Psoas muscle (tissue), 8 donors: ENCODE data around the gene TSG101. TPM values are rescaled to one million over a fixed set of nuclear protein-coding genes. Genes with fewer than 3 reads are reported as not detected.

Experiments
- ATAC-seq, 4 donors: fragments of 200-7000 bp; cut with Tn5 transposase; one replicate each; pipeline ENCODE4 v1.9.1; 2020; ENCODE audit warnings: moderate library complexity in 3 of 4, mild to moderate bottlenecking in 2 of 4
- DNase-seq, 2 donors: peaks; one replicate each; pipeline ENCODE4 v3.0.0-alpha.2; 2020
- H3K27ac ChIP-seq: fragments of 200-600 bp; one replicate; pipeline ENCODE4 v1.8.0; 2022
- H3K27me3 ChIP-seq, 3 donors: fragments of 200-600 bp in 1 of 3; one replicate each; pipeline versions ENCODE4 v1.6.1 to v1.8.0; 2013 to 2022; ENCODE audit warnings: low read length in 2 of 3, mild to moderate bottlenecking in 2 of 3, moderate library complexity in 1 of 3; ENCODE audit not compliant: insufficient read depth in 3 of 3
- H3K36me3 ChIP-seq, 2 donors: fragments of 200-600 bp in 1 of 2; one replicate each; pipeline versions ENCODE4 v1.6.1 to v1.8.0; 2013 to 2022; ENCODE audit warnings: low read depth in 1 of 2, mild to moderate bottlenecking in 1 of 2, moderate library complexity in 1 of 2; ENCODE audit not compliant: insufficient read depth in 1 of 2
- H3K4me1 ChIP-seq: fragments of 200-600 bp; one replicate; pipeline ENCODE4 v1.8.0; 2022
- H3K4me3 ChIP-seq: fragments of 200-600 bp; one replicate; pipeline ENCODE4 v1.8.0; 2022; ENCODE audit warnings: mild to moderate bottlenecking
- H3K9me3 ChIP-seq: fragments of 200-600 bp; one replicate; pipeline ENCODE4 v1.8.0; 2022
- CTCF ChIP-seq: fragments of 200-600 bp; IDR thresholded peaks from one replicate; pipeline ENCODE4 v1.8.0; 2022; ENCODE audit warnings: antibody characterized with exemption
- WGBS, 3 donors: extraction: QIAGEN DNeasy Blood & Tissue Kit; methylation state at CpG; one replicate each; pipeline versions ENCODE4 v1.1.6 to v1.1.7; 2013; 5-methylcytosine and 5-hydroxymethylcytosine counted together
- intact Hi-C, 2 donors: fragments of 100-400 bp; cut with DNase I; formaldehyde crosslinking; loops; one replicate each; pipeline versions ENCODE4 v1.11.0 to v1.14.2; 2022
- long read RNA-seq, 2 donors: library from polyadenylated mRNA; unstranded; transcript quantifications; one replicate each; pipeline ENCODE4 v2.0.0, GENCODE V29; 2021
- polyA plus RNA-seq, 3 donors: library from polyadenylated mRNA; stranded (reverse); fragments of 200-250 nt; gene quantifications; one replicate each; pipeline ENCODE4 v1.2.3, GENCODE V29; 2013
- total RNA-seq, 4 donors: library from RNA; stranded (reverse); fragmentation: NEBNext Ultra II Directional in 2 of 4; extraction: Animal tissue kit (Norgen Biotek cat#: 25700) in 2 of 4; gene quantifications; one replicate each; pipeline versions ENCODE4 v1.2.1 to v1.2.4, GENCODE V29; 2021 to 2023
- donor health status: healthy with polysubstance abuse.
- donor health status: DM: no; HTN: no; CAD: no; lungs with moderate emphysema.
- donor health status: Bipolar disorder and iron deficiency.
- donor health status: healthy.
- donor health status: DM: yes; HTN: yes; CAD: no.
- donor health status: DM: no; HTN: no; CAD: no.
- donor health status: DM: no; HTN: no; CAD: no.
- donor health status: DM: yes; HTN: yes; CAD: no.

TSG101 gene
- total RNA-seq (100 to 1,000 TPM in 1 of 4 donors, 10 to 100 TPM in 3; 66.5 to 105 (median 76.6) TPM), polyA plus RNA-seq (100 to 1,000 TPM in 2 of 3 donors, 10 to 100 TPM in 1; 53.2 to 143 (median 124) TPM)
- long read RNA-seq, donor 1, transcript TSG101-201 (10 exons, 1,824 nt) = major isoform, 96 of 114 reads
- long read RNA-seq, donor 1, partial matches to known transcripts = 8 of 114 reads
- long read RNA-seq, donor 1, other reads (novel, unspliced or antisense) = 10 of 114 reads
- long read RNA-seq, donor 2, transcript TSG101-201 (10 exons, 1,824 nt) = major isoform, 111 of 141 reads
- long read RNA-seq, donor 2, partial matches to known transcripts = 18 of 141 reads
- long read RNA-seq, donor 2, other reads (novel, unspliced or antisense) = 12 of 141 reads

GRCh38 chr11:18526521-18527296 lies at the start of gene TSG101:
TSS of gene TSG101 (minus strand) at chr11:18526942. CDS start at chr11:18526816, 126 bp downstream.
- no peaks in the 10 kb centered on the region for H3K27me3 ChIP-seq
- peaks cover 0 to 43% of the 10 kb centered on the region in 2 donors for H3K36me3 ChIP-seq
- DNase-seq = peak; percentile 96 to 97
- intact Hi-C loops = loop anchor here (2.0 to 10.0 kb wide), 4 partner anchors 62 to 1689 kb away; partner anchors contain the start of genes GTF2H1 (in 1 of the 2), HPS5 (in 1 of the 2) and UEVLD (in 1 of the 2)
- TF ChIP-seq CTCF = no peak
- H3K27ac ChIP-seq = peak within 1 kb of the TSS; percentile 99
- H3K4me1 ChIP-seq = peaks cover 27% of the 10 kb centered on the region
- WGBS, 3 donors = 0% methylated on average over 47 to 57 of the region's 57 CpGs
- no peaks in the 10 kb centered on the region for H3K9me3 ChIP-seq
- H3K4me3 ChIP-seq = peak within 1 kb of the TSS; percentile 96
- peak; percentile 98 to 99 (median 98) for ATAC-seq

- peaks cover 5 to 91% of the 10 kb centered on the region in 2 donors for H3K36me3 ChIP-seq
- 86 to 90% (median 86%) methylated on average over 1 of the region's 1 CpG for WGBS, 3 donors
- H3K4me3 ChIP-seq = no peak overlapping the region
- intact Hi-C loops = no loop called here
- H3K27ac ChIP-seq = no peak overlapping the region
- no peak for TF ChIP-seq CTCF
- DNase-seq (no peak), ATAC-seq (no peak)
- no peaks in the 10 kb centered on the region for H3K27me3 ChIP-seq
- no peaks in the 10 kb centered on the region for H3K9me3 ChIP-seq
- H3K4me1 ChIP-seq = no peaks in the 10 kb centered on the region
These were observed 48.6 kb upstream of the TSG101 start for GRCh38 chr11:18575361-18575760.

GRCh38 chr11:18567081-18567480 lies 40.3 kb upstream of the TSG101 start:
- peaks cover 0 to 96% of the 10 kb centered on the region in 2 donors for H3K36me3 ChIP-seq
- no peak for DNase-seq
- TF ChIP-seq CTCF = no peak
- H3K4me1 ChIP-seq = peaks cover 5% of the 10 kb centered on the region
- H3K4me3 ChIP-seq = no peak overlapping the region
- no peak overlapping the region for H3K27ac ChIP-seq
- ATAC-seq = no peak
- intact Hi-C loops = no loop called here
- no peaks in the 10 kb centered on the region for H3K27me3 ChIP-seq
- no peaks in the 10 kb centered on the region for H3K9me3 ChIP-seq
- WGBS, 3 donors = 90 to 94% (median 94%) methylated on average over 3 of the region's 3 CpGs

GRCh38 chr11:18566406-18566805 lies 39.7 kb upstream of the TSG101 start:
- H3K27ac ChIP-seq = no peak overlapping the region
- intact Hi-C loops = no loop called here
- H3K27me3 ChIP-seq = no peaks in the 10 kb centered on the region
- ATAC-seq (no peak), DNase-seq (no peak)
- TF ChIP-seq CTCF = no peak
- H3K4me3 ChIP-seq = no peak overlapping the region
- H3K36me3 ChIP-seq = peaks cover 0 to 96% of the 10 kb centered on the region in 2 donors
- peaks cover 5% of the 10 kb centered on the region for H3K4me1 ChIP-seq
- H3K9me3 ChIP-seq = no peaks in the 10 kb centered on the region
